Right renal pelvis (tissue), 4 donors: ENCODE data around the gene PRDM1. TPM values are rescaled to one million over a fixed set of nuclear protein-coding genes. Genes with fewer than 3 reads are reported as not detected.

Source experiments
- DNase-seq, 4 donors: peaks; one replicate each; pipeline ENCODE4 v3.0.0-alpha.2; 2013; ENCODE audit warnings: low read depth in 4 of 4, low spot score in 3 of 4, missing footprints in 1 of 4
- polyA plus RNA-seq, 4 donors: library from polyadenylated mRNA; unstranded; fragments of 120-200 nt; gene quantifications; one replicate each; pipeline ENCODE4 v1.2.1, GENCODE V29; 2013; ENCODE audit not compliant: insufficient read length in 4 of 4

PRDM1 gene
- polyA plus RNA-seq, 4 donors: 2.3 to 3.9 (median 3.5) TPM

DNA sequence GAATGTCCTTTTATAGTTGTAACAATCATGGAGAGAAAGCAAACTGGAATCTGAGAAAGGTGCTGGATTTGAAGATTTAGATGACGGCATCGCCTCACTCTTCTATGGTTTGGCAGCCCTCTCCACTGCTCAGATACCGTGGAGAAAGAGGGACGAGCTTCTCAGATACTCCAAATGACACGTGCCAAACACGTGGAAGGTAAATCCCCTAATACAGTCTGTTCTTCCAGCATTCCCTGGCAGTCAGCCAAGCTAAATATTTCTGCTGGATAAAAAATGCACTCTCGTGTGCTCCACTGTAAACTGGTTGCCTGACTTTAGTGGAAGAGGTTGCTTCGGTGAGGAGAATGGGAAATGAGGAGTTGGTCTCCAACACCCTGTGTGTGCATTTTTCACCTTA, 16.7 kb upstream of the PRDM1 start:
- peak; percentile 56 to 79 (median 66) for DNase-seq

DNA sequence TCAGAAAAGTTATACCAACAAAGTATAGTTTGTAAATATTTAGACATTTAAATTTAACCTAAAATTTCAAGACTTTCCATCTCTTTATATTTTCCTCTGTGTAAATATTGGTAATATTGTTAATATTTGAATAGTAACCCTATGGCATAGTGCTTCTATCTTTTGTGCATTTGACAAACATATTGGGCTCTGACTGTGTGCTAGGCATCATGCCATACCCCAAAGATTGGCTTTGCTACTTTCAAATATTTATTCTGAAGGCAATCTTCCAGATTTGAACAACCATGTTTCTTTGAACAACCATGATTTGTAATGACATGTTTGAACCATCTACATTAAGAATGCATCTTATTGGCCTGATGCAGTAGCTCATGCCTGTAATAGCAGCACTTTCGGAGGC, 15.5 kb upstream of the PRDM1 start:
- DNase-seq: no peak

DNA sequence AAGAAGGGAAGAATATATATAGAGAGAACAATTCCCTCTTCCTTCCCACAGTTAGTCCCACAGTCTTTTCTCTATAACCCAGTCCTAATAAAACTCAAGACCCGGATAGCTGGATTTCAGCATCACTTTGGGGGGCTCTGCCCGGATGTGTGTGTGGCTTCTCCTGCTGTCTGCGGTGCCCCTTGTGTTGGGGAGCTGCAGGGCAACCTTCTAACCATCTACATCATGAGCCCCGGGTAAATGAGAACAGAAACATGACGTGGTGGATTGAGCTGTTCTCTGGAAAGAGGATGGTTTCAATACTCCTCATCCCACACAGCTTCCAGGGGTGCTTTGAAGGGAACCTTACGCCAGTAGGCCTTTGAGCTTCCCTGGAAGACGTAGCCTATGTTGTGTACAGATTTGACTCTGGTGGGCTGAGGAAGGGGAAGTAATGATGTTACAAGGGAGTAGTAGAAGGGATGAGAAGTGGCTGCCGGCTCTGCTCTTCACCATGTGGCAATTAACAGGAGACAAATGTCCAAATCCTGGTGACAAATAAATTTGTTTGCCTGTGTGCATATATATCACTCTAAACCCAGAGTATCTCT, 13.5 kb upstream of the PRDM1 start:
- no peak for DNase-seq

DNA sequence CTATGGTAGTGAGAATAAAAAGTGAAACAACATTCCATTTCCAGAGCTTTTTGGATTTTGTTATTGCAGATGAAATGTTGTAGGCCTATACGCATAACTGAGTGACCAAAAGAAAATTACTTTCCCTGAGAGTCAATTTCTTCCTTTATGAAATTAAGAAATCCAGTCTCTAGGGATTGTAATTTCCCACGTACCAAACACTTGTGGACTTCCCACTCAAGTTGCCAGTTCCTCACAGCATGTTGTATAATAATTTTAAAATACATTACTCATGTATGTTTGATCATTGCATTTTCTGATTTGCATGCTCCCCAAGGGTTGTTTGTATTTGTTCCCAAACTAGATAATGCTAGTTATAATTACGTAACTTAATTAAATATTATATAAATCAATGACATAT, 12.0 kb upstream of the PRDM1 start:
- no peak for DNase-seq

DNA sequence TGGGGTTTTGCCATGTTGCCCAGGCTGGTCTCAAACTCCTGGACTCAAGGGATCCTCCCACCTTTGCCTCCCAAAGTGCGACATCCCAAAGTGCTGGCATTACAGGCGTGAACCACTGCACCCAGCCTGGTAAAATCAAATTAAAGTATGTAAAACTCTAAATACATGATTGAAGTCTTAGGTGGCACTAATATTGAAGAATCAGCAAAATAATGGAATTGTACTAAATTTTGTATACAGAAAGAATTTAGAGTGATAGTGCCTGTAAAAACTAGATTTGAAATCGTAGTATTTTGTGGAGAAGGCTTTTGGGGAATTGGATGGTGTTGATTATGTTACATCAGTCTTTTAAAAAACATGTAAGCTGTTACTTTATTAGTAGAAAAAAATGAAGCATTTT, 10.0 kb upstream of the PRDM1 start:
- DNase-seq: no peak

DNA sequence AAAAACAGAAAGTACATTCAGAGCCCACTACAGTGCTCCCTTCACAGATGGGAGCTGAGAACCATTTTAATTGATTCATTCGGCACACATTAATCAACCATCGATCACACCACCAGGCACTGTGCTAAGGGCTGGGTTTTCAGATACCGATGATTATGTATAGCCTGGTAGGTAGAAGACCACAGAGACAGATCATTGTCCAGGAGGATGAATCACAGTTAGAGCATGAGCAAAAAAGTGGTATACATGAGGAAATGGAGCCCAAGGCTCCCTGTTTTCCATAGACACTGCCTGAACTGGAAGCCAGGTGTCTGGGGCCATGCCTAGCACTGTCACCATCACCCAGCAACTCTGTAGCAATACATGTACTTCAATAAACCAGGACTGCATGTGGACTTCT, 9.0 kb upstream of the PRDM1 start:
- DNase-seq: no peak

DNA sequence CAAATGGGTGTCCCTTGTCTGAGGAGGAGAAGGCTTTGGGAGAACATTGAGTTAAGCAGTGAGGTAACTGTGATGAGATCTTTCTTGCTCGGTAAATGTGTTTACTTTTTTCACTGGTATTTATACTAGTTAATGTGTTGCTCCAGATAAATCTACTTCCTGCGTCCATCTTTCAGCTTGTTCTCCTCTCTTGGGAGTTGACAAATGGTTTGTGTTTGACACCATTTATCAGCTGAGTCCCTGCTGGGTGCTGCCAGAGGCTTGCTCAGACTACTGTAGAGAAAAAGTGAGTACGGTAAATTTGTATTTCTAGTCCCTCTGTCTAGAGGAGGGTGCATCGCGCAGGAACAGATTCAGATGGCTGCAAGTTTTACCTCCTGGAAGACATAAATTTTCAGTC, 8.3 kb upstream of the PRDM1 start:
- no peak for DNase-seq

DNA sequence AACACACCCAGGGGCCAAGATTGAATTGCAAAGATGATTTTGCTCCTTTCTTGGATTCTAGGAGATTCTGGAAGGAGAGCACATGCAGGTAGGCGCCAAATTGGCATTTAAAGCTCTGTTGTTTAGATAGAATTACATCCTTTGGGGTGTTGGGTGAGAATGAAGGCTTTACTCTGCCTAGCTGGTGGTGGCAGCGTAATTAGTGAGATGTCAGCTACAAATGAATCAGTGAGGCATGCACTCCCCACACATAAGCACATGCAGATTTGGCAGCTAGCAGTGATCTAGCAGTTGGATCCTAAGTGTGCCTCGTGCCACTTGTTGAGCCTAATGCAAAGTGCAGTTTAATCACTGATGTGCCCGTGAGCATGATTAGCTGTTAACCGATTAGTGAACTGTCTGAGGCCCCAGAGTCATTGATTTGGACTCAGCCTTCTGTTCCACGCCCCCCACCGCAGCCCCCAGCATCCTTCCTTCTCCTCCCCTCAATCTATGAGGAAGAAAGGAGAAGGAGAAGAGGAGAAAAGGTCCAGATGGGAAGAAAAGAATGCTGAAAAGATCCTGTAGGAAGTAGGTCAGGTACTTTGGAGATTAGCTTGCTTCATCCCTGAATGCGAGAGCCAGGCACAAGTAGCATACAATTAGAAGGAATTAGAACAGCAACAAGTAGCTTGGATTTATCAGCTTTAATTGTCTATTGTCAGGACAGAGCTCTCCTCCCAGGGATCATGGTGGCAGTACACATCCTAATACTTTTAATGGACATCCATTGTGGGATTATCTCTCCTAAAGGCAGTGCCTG, 6.0 kb upstream of the PRDM1 start:
- no peak for DNase-seq

DNA sequence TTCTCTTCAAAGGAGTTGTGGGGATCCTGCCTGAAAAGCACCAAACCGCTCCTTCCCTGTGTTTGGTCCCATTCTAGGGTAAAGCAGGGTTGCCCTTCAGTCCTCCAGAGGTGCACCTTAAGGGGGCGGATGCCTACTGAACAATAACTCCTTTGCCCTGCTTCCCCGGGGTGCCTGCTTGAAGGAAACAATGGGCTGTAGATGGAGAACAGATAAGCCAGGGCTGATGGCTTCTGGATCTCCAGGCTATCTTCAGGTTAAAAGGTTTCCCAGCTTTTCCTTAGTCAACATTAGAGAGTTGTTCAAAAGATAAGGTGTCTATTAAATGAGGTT, 5.4 kb upstream of the PRDM1 start:
- DNase-seq: no peak

DNA sequence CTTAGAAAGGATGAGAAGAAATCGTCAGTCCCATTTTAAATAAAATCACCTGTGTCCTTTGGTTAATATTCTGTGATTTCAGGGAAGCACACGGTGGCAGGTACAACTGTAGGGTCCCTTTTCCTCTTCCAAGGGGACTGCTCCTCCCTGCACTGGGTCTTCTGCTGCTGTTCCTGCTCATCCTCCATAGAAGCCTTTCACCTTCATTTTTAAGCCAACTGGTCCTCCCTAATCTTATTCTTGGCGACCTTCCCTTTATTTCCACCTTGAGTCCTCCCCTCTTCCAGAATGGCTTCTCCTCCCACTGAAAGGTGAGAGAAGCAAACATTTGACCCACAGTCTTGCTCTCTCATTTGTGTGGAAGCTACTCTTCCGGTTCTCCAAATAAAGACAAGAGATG, 4.4 kb upstream of the PRDM1 start:
- no peak for DNase-seq

DNA sequence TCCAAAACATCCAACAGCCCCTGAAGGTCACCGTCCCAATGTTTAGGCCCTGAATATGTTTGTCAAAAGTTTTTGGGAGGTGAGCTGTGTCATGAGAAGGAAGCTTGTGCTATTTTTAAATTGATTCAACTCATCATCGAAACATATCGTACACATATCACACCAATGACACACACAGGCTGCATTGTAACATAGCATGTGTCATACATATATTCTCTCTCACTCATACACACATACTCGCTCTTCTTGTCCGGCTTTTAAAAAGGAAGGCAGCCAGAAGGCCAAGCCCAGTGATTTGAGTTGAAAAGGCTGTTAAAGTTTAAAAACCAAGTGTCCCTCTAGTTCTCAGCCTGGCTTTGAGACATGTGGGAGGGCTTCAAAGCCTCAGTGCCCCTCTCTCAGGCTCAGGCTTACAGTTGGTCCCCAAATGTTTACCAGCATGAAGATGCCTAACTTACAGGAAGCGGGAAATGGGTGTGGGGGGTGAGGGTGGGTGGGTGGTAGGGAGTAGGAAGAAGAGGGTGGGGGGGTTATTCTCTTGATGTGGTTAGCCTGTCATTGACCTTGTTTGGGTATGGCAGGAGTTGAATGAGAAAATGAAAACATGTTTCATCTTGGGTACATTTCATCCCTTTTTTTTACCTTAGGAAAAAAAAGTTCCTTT, 3.3 kb upstream of the PRDM1 start:
- no peak for DNase-seq

DNA sequence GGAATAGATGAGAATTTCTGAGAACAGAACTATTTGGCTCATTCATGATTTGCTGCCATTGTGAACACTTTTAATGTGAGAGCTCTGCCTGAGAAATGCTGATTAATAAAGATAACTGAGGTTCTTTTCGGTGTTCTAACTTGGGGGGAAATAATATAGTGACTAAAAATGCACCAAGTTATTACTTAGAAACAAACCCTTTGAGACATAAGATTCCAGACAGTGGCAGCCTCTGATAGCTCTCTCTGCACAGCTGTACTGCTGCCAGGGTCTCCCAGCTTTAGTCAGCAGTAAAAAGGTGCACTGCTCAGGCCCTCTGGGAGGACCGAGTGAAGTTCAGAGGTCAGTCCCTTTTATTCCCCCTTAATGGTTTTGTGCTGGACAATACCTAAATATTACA, 2.5 kb upstream of the PRDM1 start:
- DNase-seq: no peak

DNA sequence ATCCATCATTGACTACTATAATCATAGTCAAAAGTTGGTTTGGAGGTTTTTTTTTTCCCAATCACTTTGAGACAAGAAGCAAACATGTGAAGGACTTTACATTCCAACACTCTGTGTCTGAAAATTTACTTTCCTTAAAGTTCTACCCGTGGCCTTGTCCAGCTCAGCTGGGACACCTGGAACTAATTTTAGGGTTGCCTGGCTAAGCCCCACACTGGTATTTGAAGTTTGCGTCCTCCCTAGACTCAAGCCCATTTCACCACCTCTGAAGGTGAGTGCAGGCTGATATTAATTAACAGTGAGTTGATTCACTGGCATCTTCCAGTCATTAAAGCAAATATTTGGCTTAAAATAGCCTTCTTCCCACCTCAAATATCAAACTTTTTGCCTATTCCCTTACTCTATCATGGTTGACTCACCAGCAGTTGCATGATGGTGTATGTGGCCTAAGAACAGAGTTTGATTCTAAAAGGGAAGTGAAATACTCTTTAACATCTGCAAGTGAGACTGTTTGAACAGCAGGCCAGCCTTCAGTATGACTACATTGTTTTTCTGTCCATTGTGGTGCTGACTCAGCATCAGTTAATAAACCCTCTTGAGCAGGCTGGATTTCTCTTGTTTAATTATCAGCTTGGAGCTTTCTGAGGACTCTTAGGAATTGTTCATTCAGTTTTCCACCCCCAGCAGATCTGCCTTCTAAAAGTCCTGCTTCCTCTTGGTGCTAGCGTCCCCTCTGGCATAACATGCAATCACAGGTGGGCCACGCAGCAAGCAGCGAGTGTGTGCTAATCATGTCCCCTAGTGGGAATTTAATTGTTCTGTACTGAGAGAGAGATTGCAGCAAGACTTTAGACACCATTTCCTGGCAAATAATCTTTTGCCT, 1.8 kb upstream of the PRDM1 start:
- no peak for DNase-seq

DNA sequence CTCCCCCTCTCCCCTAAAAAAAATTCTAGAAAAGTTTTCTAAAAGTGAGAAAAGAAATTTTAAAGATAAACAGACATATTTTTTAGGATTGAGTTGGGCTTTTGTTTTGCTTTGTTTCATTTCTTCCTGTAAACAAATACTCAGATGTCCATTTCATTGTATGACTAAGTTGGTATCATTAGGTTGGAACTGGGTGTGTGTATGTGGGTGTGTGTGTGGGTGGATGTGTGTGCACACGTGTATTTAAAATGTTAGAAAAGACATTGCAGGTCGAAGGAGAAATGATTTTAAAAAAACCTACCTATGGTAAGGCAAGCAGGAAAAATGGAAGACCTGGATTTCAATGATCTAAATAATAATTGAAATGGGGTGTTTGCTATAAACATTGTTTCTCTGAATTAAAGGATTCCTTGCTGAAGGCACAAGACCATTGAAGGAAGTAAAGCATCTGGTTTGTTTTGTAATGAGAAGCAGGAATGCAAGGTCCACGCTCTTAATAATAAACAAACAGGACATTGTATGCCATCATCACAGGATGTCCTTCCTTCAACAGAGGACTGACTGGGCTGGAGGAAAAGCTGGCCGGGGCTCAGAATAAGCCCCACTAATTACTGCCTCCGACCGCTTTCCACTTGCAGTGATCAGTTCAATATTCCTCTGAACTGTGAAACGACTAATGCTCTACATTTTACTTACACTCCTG, 996 bp upstream of the PRDM1 start:
- DNase-seq: no peak

DNA sequence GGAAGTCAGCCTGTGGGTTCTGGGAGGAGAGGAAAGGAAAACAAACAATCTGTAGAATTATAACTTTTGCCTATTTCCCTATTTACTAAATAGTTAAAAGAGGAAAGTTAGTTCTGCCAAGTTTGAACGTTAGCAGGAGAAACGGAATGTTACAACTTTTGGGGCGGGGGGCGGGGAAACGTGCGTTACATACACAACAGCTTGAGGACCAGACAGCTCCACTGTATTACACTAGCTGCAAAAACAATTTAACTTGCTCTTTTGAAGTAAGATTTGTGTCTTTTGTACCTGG, 498 bp upstream of the PRDM1 start:
- DNase-seq: no peak

DNA sequence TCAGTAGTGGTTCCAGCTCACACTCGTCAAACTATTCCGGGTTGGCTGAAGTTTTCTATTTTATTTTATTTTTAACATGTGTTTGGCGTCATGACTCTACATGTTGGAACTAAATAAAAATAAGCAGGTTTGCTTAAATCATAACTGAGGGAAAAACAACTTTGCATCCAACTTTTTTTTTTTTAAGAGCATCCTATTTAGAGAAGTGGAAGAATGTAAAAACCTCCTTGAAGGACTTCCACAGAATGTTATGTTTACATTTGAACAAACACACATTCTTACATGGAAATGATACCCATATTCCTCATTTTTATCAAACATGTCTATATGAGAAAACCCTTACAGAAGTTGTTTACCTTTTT, 659 bp downstream of the PRDM1 start:
- no peak for DNase-seq

DNA sequence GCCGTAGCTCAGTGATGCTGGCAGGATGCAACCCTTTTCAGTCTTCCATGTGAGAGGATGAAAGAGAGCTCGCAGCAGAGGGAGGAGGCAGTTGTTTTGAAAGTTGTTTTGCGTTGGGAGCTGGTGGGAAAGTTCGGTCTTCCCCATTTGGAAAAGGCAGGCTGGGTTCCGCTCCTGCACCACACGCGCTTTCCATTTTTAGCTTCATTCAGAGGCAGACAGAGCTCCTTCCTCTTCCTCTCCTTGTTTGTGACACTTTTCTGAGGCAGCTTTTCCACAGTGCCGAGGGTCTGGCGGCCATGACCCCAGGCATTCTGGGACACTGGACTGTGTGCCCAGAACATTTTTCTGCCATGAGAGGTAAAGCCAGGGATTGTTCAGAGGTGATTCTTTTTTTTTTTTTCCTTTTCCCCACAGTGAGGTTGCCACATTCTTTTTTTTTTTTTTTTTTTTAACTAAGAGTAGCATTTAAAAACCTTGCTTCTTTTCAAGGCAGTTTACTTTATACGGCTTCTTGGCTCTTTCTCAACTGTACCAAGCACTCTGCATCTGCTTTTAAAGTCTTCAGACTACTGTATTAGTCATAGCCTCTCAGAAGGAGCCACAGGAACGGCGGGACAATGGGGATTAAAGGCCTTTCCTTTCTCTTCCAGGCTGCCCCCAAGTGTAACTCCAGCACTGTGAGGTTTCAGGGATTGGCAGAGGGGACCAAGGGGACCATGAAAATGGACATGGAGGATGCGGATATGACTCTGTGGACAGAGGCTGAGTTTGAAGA, 1.6 kb downstream of the PRDM1 start:
- DNase-seq: no peak

DNA sequence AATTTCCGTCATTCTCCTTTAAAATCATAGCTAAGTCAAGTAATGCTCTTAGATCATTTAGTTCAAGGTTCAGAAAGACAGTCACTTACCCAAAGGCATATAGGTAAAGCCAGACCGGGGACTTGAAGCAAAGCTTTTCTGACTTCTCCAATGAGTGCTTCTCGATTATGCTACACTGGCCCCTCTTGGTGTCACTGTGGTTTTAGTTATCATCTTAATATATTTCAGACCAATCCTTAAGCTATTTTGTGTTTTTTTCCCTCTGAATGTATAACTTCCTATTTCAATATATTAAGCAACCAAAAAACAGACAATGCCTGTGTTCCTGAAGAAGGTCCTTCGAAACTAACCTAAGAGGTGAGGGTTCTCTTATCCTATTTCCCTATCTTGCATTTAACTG, 3.9 kb downstream of the PRDM1 start:
- DNase-seq: no peak

DNA sequence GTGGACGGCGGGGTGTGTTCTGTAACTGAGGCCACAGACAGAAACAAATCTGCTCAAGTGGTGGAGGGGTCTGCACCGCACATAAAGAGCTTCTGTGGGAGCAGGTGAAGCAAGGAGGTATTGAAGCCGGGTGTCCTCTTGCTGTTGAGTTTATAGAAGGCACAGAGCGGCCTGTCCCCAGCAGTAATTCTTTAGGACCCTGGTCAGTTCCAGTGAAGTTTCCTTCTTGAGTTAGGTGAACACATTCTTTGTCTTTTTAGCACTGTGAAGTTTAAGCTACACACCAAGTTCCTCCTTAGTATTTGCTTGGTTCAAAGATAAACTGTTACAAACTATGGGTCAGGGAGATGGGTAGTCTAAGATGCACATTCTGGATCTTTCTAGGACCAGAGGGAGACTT, 6.1 kb downstream of the PRDM1 start:
- no peak for DNase-seq

DNA sequence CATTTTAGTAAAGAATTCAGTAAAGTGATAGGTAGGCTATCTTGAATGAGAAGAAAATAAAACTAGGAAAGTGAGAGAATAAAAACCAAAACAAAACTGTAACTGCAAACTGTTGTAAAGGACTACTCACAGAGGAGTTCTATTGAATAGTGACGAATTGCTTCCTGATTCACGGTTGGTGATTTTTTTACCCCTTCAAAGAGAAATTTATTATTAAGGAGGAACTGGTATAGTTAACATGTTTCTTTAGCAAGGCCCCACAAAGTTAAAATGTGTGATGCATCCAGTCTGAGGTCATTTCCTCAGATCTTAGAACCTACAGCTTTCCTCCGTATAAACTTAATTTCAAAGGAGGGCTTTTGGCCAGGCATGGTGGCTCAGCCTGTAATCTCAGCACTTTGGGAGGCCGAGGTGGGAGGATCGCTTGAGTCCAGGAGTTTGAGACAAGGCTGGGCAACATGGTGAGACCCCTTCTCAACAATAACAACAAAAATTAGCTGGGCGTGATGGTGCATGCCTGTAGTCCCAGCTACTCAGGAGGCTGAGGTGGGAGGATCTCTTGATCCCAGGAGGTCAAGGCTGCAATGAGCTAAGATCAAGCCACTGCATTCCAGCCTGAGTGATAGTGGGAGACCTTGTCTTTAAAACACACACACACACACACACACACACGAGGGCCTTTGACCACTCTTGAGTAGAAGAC, 8.3 kb downstream of the PRDM1 start:
- DNase-seq: no peak
